Hepatocyte (in vitro differentiated cells): ENCODE results near the gene IL22RA1. TPM values are rescaled to one million over a fixed set of nuclear protein-coding genes. Genes with fewer than 3 reads are reported as not detected.

Experiments
- DNase-seq: peaks from one replicate; pipeline ENCODE4 v3.0.0-alpha.2; 2016; ENCODE audit warnings: low spot score
- H2AFZ ChIP-seq: fragments of 200-600 bp; sonication (generic); 2 replicates; pipeline ENCODE4 v1.6.0; 2016; ENCODE audit warnings: antibody characterized with exemption, mild to moderate bottlenecking
- H3K27ac ChIP-seq: fragments of 200-600 bp; sonication (generic); 2 replicates; pipeline ENCODE4 v1.5.1; 2016; ENCODE audit warnings: mild to moderate bottlenecking
- H3K27me3 ChIP-seq: fragments of 200-600 bp; sonication (generic); 2 replicates; pipeline ENCODE4 v1.6.1; 2016
- H3K36me3 ChIP-seq: fragments of 200-600 bp; sonication (generic); replicated peaks from 2 replicates; pipeline ENCODE4 v1.5.1; 2016; ENCODE audit warnings: low read depth; ENCODE audit not compliant: insufficient read depth
- H3K4me1 ChIP-seq: fragments of 200-600 bp; sonication (generic); 2 replicates; pipeline ENCODE4 v1.5.1; 2016; ENCODE audit warnings: mild to moderate bottlenecking, moderate library complexity; ENCODE audit not compliant: insufficient read depth
- H3K4me2 ChIP-seq: fragments of 200-600 bp; sonication (generic); 2 replicates; pipeline ENCODE4 v1.6.0; 2016
- H3K4me3 ChIP-seq: fragments of 200-600 bp; sonication (generic); 2 replicates; pipeline ENCODE4 v1.5.1; 2016; ENCODE audit warnings: mild to moderate bottlenecking
- H3K79me2 ChIP-seq: fragments of 200-600 bp; sonication (generic); 2 replicates; pipeline ENCODE4 v1.6.0; 2017; ENCODE audit warnings: mild to moderate bottlenecking
- H3K9me2 ChIP-seq: fragments of 200-600 bp; sonication (generic); replicated peaks from 2 replicates; pipeline ENCODE4 v1.6.0; 2017; ENCODE audit warnings: mild to moderate bottlenecking; ENCODE audit not compliant: insufficient read depth
- H3K9me3 ChIP-seq: fragments of 200-600 bp; sonication (generic); 2 replicates; pipeline ENCODE4 v1.5.1; 2016; ENCODE audit warnings: low read depth, mild to moderate bottlenecking
- H4K20me1 ChIP-seq: fragments of 200-600 bp; sonication (generic); 2 replicates; pipeline ENCODE4 v1.6.0; 2016; ENCODE audit warnings: mild to moderate bottlenecking; ENCODE audit not compliant: insufficient read depth, poor library complexity, severe bottlenecking
- EZH2 ChIP-seq: fragments of 200-600 bp; sonication (generic); IDR thresholded peaks from 2 replicates; pipeline ENCODE4 v1.6.1; 2016; ENCODE audit warnings: antibody characterized with exemption, mild to moderate bottlenecking, borderline replicate concordance
- EZH2phosphoT487 ChIP-seq: fragments of 200-600 bp; sonication (generic); IDR thresholded peaks from one replicate; pipeline ENCODE4 v1.6.1; 2018; ENCODE audit warnings: antibody characterized with exemption, mild to moderate bottlenecking, low read depth, moderate library complexity; ENCODE audit not compliant: unreplicated experiment, severe bottlenecking
- WGBS: methylation state at CpG from one replicate; pipeline ENCODE4 v1.1.6; 2016; ENCODE audit warnings: low lambda C conversion rate; ENCODE audit errors: missing lambda C conversion rate; 5-methylcytosine and 5-hydroxymethylcytosine counted together
- polyA plus RNA-seq: library from polyadenylated mRNA; unstranded; fragments of >200 nt; fragmentation: Nextera tagmentation; extraction: Ambion mirVana; gene quantifications from 2 replicates; pipeline ENCODE4 v1.2.1, GENCODE V29; 2016
- total RNA-seq: library from RNA; depleted of rRNA; stranded (reverse); fragments of >200 nt; gene quantifications from 2 replicates; pipeline ENCODE4 v1.2.3, GENCODE V29; 2014
- TF ChIP-seq, protein P1 (sequence below): fragments of 200-600 bp; sonication (generic); IDR thresholded peaks from 2 replicates; pipeline ENCODE4 v1.5.1; 2016; ENCODE audit warnings: antibody characterized with exemption, mild to moderate bottlenecking; ENCODE audit not compliant: poor library complexity

The IL22RA1 gene
- total and polyA plus RNA-seq, 2 experiments from 2014 or later, result 6.1 to 8.2 TPM

DNA sequence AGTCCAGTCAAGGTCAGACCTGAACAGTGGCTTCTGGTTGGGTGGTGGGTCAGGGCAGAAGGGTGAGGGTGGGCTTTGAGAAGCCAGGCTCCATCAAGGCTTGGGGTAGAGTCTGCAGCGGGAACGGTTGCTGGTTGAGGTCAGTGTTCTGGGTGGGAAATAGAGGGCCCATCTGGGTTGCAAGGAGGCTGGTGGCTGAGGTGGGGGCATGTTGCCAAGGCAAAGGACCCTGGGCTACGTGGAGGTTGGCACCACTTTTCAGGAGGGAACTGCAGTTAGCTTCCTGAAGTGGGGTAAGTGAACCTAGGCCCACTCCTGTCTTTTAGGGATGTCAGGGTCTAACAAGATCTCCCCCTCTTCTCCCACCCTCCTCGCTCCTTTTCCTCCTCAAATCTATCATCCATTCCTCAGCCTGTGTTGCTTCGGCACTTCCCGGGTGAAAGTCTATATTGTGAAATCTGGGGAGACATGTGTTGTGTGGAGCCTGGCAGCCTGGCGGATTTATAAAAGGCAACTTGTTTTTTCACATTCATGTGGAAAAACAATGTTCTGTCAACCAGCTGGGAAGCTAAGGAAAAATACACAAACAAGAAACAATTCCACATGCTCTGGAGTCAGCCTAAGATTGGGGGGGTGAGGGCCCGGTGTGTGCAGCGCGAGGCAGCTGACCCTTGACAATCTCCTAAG lies 1.5 kb downstream of the IL22RA1 start:
- H3K9me3 ChIP-seq, result no peaks in the 10 kb centered on the region
- 87% methylated on average over 10 of the region's 10 CpGs for WGBS
- no peaks in the 10 kb centered on the region for H3K9me2 ChIP-seq
- H3K27me3 ChIP-seq, result no peaks in the 10 kb centered on the region
- peaks cover 11% of the 10 kb centered on the region for H3K4me1 ChIP-seq
- H3K36me3 ChIP-seq, result no peaks in the 10 kb centered on the region
- peak overlapping the region; percentile 68 for H3K4me2 ChIP-seq
- DNase-seq, result peak; percentile 58
- TF ChIP-seq EZH2phosphoT487 (no peak), EZH2 (no peak)
- TF ChIP-seq, protein P1, sequence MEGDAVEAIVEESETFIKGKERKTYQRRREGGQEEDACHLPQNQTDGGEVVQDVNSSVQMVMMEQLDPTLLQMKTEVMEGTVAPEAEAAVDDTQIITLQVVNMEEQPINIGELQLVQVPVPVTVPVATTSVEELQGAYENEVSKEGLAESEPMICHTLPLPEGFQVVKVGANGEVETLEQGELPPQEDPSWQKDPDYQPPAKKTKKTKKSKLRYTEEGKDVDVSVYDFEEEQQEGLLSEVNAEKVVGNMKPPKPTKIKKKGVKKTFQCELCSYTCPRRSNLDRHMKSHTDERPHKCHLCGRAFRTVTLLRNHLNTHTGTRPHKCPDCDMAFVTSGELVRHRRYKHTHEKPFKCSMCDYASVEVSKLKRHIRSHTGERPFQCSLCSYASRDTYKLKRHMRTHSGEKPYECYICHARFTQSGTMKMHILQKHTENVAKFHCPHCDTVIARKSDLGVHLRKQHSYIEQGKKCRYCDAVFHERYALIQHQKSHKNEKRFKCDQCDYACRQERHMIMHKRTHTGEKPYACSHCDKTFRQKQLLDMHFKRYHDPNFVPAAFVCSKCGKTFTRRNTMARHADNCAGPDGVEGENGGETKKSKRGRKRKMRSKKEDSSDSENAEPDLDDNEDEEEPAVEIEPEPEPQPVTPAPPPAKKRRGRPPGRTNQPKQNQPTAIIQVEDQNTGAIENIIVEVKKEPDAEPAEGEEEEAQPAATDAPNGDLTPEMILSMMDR, result no peak
- no peaks in the 10 kb centered on the region for H3K79me2 ChIP-seq
- H3K4me3 ChIP-seq, result no peak overlapping the region
- no peaks in the 10 kb centered on the region for H4K20me1 ChIP-seq
- peak overlapping the region; percentile 72 for H3K27ac ChIP-seq
- H2AFZ ChIP-seq, result no peak overlapping the region

DNA sequence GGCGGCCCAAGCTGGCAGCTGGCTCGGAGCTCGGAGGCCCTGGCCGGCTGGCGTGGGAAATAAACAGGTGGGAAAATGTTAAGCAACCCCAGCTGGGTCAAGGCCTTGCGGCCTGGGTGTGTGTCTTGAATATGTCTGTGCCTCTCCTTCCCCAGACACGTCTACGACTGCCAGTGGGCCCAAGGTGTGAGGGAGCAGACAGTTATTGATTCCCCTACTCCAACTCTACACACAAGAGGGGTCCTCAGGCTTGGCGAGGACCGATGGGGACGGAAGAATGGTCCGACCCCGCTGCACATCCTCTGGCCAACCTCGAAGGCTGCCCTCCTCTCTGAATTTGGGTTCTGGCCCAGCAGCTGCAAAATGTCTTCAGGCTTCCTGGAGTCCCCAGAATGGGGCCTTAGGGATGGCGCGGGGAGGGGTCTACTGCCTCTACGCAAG lies 2.2 kb downstream of the IL22RA1 start:
- Histone ChIP-seq H3K27me3 (no peaks in the 10 kb centered on the region), H3K27ac (no peak overlapping the region), H4K20me1 (no peaks in the 10 kb centered on the region), H3K4me3 (no peak overlapping the region), H3K79me2 (no peaks in the 10 kb centered on the region), H3K4me1 (peaks cover 11% of the 10 kb centered on the region), H3K36me3 (no peaks in the 10 kb centered on the region), H3K9me2 (no peaks in the 10 kb centered on the region), H3K9me3 (no peaks in the 10 kb centered on the region), H3K4me2 (no peak overlapping the region), H2AFZ (no peak overlapping the region)
- no peak for DNase-seq
- WGBS, result 84% methylated on average over 17 of the region's 17 CpGs
- TF ChIP-seq EZH2phosphoT487 (no peak), EZH2 (no peak)
- TF ChIP-seq, protein P1, result no peak

DNA sequence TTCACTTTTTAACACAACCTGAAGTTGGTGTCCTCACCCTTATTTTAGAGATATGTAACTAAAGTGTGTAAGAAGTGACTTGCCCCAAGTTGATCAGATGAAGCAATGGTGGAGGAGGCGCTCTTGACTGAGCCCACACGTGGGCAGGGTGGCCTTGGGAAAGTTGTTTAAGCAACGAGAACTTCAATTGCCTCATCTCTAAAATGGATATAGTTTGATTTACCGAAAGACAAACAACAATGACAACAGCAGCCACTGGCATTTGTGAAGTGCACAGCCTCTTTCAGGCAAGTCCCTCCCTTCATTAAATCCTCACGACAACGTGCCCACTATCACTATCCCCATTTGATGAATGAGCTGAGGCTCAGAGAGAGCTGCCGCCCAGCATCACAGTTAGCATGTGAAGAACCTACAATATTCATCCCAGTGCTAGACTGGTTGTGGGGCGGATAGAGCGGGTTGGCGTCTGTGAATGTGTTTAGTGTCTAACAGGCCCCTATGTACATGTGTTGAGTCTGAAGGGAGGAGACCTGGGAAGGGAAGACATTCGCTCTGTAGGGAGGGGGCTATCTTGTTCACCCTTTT lies 3.0 kb downstream of the IL22RA1 start:
- no peaks in the 10 kb centered on the region for H3K36me3 ChIP-seq
- no peaks in the 10 kb centered on the region for H3K9me3 ChIP-seq

More for the DNA sequence above, 3.0 kb downstream of the IL22RA1 start:
- Histone ChIP-seq H3K9me2 (no peaks in the 10 kb centered on the region), H3K4me2 (no peak overlapping the region), H3K27me3 (no peaks in the 10 kb centered on the region), H3K79me2 (no peaks in the 10 kb centered on the region), H3K27ac (no peak overlapping the region), H4K20me1 (no peaks in the 10 kb centered on the region), H3K4me3 (no peak overlapping the region), H3K4me1 (peaks cover 11% of the 10 kb centered on the region), H2AFZ (no peak overlapping the region)
- WGBS, result 93% methylated on average over 11 of the region's 11 CpGs
- TF ChIP-seq EZH2, result no peak
- TF ChIP-seq, protein P1, result no peak
- no peak for TF ChIP-seq EZH2phosphoT487
- DNase-seq, result no peak
